CD14-positive monocyte (primary cell): ENCODE results near the gene PLA2G2A. TPM values are rescaled to one million over a fixed set of nuclear protein-coding genes. Genes with fewer than 3 reads are reported as not detected.

ENCODE experiments used
- DNase-seq, 3 donors: peaks; one replicate each; pipeline ENCODE4 v3.0.0-alpha.2; 2011 to 2022
- H2AFZ ChIP-seq: 2 replicates; pipeline ENCODE4 v1.6.0; 2012; ENCODE audit warnings: mild to moderate bottlenecking, low read depth, low read length, inconsistent platforms; ENCODE audit not compliant: insufficient read depth, poor library complexity, severe bottlenecking
- H3K27ac ChIP-seq, 2 donors: 1 replicate in 1 of 2; 2 replicates in 1 of 2; pipeline ENCODE4 v1.5.1; 2012 to 2013; ENCODE audit warnings: low read length in 2 of 2, control low read depth in 1 of 2, inconsistent platforms in 1 of 2, low read depth in 1 of 2, mild to moderate bottlenecking in 1 of 2
- H3K27me3 ChIP-seq, 2 donors: one replicate each; pipeline versions ENCODE4 v1.6.0 to v1.6.1; 2011 to 2013; ENCODE audit warnings: low read length in 2 of 2; ENCODE audit not compliant: control insufficient read depth in 2 of 2, insufficient read depth in 2 of 2
- H3K36me3 ChIP-seq, 2 donors: replicated peaks in 1 of 2; 1 replicate in 1 of 2; 2 replicates in 1 of 2; pipeline versions ENCODE4 v1.5.1 to v1.6.1; 2012 to 2013; ENCODE audit warnings: low read length in 2 of 2, control low read depth in 1 of 2, inconsistent platforms in 1 of 2, mild to moderate bottlenecking in 1 of 2; ENCODE audit not compliant: insufficient read depth in 2 of 2, control insufficient read depth in 1 of 2
- H3K4me1 ChIP-seq, 2 donors: 1 replicate in 1 of 2; 2 replicates in 1 of 2; pipeline versions ENCODE4 v1.5.1 to v1.6.1; 2012 to 2013; ENCODE audit warnings: low read length in 2 of 2, control low read depth in 1 of 2, inconsistent platforms in 1 of 2, mild to moderate bottlenecking in 1 of 2, moderate library complexity in 1 of 2; ENCODE audit not compliant: insufficient read depth in 2 of 2, control insufficient read depth in 1 of 2
- H3K4me2 ChIP-seq: replicated peaks from 2 replicates; pipeline ENCODE3; 2012; ENCODE audit warnings: low read length, moderate library complexity, mild to moderate bottlenecking; ENCODE audit not compliant: poor library complexity, severe bottlenecking; ENCODE audit errors: extremely low read depth
- H3K4me3 ChIP-seq, 3 experiments: fragments of 200-600 bp in 1 of 3; sonication (generic) in 1 of 3; replicated peaks in 1 of 3; 1 replicate in 2 of 3; 2 replicates in 1 of 3; pipeline ENCODE4 v1.5.1; 2011 to 2013; ENCODE audit warnings: low read length in 3 of 3, mild to moderate bottlenecking in 3 of 3, control low read depth in 2 of 3, low read depth in 2 of 3, inconsistent platforms in 1 of 3, moderate library complexity in 1 of 3
- H3K79me2 ChIP-seq: 2 replicates; pipeline ENCODE4 v1.6.0; 2012; ENCODE audit warnings: mild to moderate bottlenecking, control low read depth, inconsistent platforms, low read length, moderate library complexity; ENCODE audit not compliant: insufficient read depth
- H3K9ac ChIP-seq: 2 replicates; pipeline ENCODE4 v1.6.0; 2017; ENCODE audit warnings: low read length, mild to moderate bottlenecking; ENCODE audit not compliant: insufficient read depth, poor library complexity, severe bottlenecking
- H3K9me3 ChIP-seq, 2 donors: replicated peaks in 1 of 2; 1 replicate in 1 of 2; 2 replicates in 1 of 2; pipeline versions ENCODE4 v1.5.1 to v1.6.1; 2012 to 2013; ENCODE audit warnings: low read length in 2 of 2, control low read depth in 1 of 2; ENCODE audit not compliant: control insufficient read depth in 1 of 2, insufficient read depth in 1 of 2
- H4K20me1 ChIP-seq: 2 replicates; pipeline ENCODE4 v1.6.0; 2012; ENCODE audit warnings: mild to moderate bottlenecking, low read length, control low read depth, moderate library complexity; ENCODE audit not compliant: insufficient read depth
- H3K27ac Mint-ChIP-seq, 7 donors: one replicate each; pipeline ENCODE4 v1.8.0; 2020; ENCODE audit warnings: mild to moderate bottlenecking in 7 of 7, mixed read lengths in 7 of 7, moderate library complexity in 6 of 7, inconsistent platforms in 2 of 7
- H3K27me3 Mint-ChIP-seq, 3 donors: one replicate each; pipeline ENCODE4 v1.8.0; 2021 to 2022; ENCODE audit warnings: low read depth in 3 of 3, mild to moderate bottlenecking in 3 of 3, mixed read lengths in 3 of 3, moderate library complexity in 3 of 3, inconsistent platforms in 1 of 3
- H3K36me3 Mint-ChIP-seq, 2 donors: one replicate each; pipeline ENCODE4 v1.8.0; 2020; ENCODE audit warnings: mixed read lengths in 2 of 2, inconsistent platforms in 1 of 2, mild to moderate bottlenecking in 1 of 2
- H3K4me1 Mint-ChIP-seq: one replicate; pipeline ENCODE4 v1.8.0; 2020; ENCODE audit warnings: mild to moderate bottlenecking, mixed read lengths
- H3K4me3 Mint-ChIP-seq, 2 donors: one replicate each; pipeline ENCODE4 v1.8.0; 2020; ENCODE audit warnings: mild to moderate bottlenecking in 2 of 2, mixed read lengths in 2 of 2, moderate library complexity in 1 of 2
- H3K9me3 Mint-ChIP-seq, 7 donors: one replicate each; pipeline ENCODE4 v1.8.0; 2020 to 2022; ENCODE audit warnings: mixed read lengths in 7 of 7, mild to moderate bottlenecking in 6 of 7, moderate library complexity in 6 of 7, inconsistent platforms in 2 of 7
- WGBS: methylation state at CpG from one replicate; pipeline ENCODE4 v1.1.5; 2013; ENCODE audit warnings: missing lambda C conversion rate; ENCODE audit not compliant: insufficient coverage; 5-methylcytosine and 5-hydroxymethylcytosine counted together
- intact Hi-C, 2 donors: fragments of 100-400 bp; cut with micrococcal nuclease; formaldehyde crosslinking; loops; one replicate each; pipeline versions ENCODE4 v1.15.0 to v1.15.1; 2023
- polyA plus RNA-seq, 3 donors: library from polyadenylated mRNA; depleted of rRNA in 1 of 3; unstranded in 2 of 3; stranded (reverse) in 1 of 3; fragments of 300-500 nt in 2 of 3; fragments of >200 nt in 1 of 3; fragmentation: Illumina TruSeq in 2 of 3; gene quantifications; 1 replicate in 2 of 3; 2 replicates in 1 of 3; pipeline ENCODE4 v1.2.3, GENCODE V29; 2012 to 2021
- TF ChIP-seq, protein P1 (sequence below): fragments of 200-600 bp; IDR thresholded peaks from one replicate; pipeline ENCODE4 v1.8.0; 2022; ENCODE audit warnings: antibody characterized with exemption, mild to moderate bottlenecking

The PLA2G2A gene
- polyA plus RNA-seq, 3 donors, result not detected

DNA sequence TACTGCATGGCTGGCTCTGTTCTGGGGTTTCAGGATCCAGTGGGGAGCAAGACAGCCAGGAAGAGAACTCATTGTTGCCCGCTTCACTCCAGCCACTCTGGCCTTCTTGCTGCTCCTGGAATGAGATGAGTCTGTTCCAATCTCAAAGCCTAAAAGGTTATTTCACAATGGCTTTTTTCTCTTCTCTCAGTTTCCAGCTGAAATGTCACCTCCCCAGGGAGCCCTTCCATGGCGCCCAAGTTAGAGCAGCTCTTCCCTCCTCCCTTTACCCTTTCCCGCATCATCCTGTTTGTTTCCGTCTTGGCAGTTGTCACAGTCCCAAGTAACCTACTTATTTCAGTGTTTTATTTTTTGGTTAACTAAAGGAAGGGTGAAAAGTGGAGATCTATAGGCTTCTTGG, 15.8 kb downstream of the PLA2G2A start:
- Histone ChIP-seq H3K9ac (no peak overlapping the region), H3K27ac (no peak overlapping the region), H3K4me3 (no peak overlapping the region), H3K4me1 (no peaks in the 10 kb centered on the region), H3K9me3 (no peaks in the 10 kb centered on the region), H2AFZ (no peak overlapping the region), H4K20me1 (no peaks in the 10 kb centered on the region), H3K36me3 (no peaks in the 10 kb centered on the region), H3K27me3 (no peaks in the 10 kb centered on the region), H3K79me2 (no peaks in the 10 kb centered on the region), H3K4me2 (no peak overlapping the region)
- intact Hi-C loops, result no loop called here
- WGBS, result 92% methylated on average over 2 of the region's 4 CpGs
- peaks cover 0 to 7% (median 2%) of the 10 kb centered on the region in 7 donors for H3K9me3 Mint-ChIP-seq
- H3K4me3 Mint-ChIP-seq, result no peak overlapping the region
- TF ChIP-seq, protein P1, sequence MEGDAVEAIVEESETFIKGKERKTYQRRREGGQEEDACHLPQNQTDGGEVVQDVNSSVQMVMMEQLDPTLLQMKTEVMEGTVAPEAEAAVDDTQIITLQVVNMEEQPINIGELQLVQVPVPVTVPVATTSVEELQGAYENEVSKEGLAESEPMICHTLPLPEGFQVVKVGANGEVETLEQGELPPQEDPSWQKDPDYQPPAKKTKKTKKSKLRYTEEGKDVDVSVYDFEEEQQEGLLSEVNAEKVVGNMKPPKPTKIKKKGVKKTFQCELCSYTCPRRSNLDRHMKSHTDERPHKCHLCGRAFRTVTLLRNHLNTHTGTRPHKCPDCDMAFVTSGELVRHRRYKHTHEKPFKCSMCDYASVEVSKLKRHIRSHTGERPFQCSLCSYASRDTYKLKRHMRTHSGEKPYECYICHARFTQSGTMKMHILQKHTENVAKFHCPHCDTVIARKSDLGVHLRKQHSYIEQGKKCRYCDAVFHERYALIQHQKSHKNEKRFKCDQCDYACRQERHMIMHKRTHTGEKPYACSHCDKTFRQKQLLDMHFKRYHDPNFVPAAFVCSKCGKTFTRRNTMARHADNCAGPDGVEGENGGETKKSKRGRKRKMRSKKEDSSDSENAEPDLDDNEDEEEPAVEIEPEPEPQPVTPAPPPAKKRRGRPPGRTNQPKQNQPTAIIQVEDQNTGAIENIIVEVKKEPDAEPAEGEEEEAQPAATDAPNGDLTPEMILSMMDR, result no peak
- no peak overlapping the region for H3K27ac Mint-ChIP-seq
- H3K27me3 Mint-ChIP-seq, result peaks cover 6 to 10% (median 9%) of the 10 kb centered on the region in 3 donors
- DNase-seq, result no peak
- H3K4me1 Mint-ChIP-seq, result no peaks in the 10 kb centered on the region
- no peaks in the 10 kb centered on the region for H3K36me3 Mint-ChIP-seq

DNA sequence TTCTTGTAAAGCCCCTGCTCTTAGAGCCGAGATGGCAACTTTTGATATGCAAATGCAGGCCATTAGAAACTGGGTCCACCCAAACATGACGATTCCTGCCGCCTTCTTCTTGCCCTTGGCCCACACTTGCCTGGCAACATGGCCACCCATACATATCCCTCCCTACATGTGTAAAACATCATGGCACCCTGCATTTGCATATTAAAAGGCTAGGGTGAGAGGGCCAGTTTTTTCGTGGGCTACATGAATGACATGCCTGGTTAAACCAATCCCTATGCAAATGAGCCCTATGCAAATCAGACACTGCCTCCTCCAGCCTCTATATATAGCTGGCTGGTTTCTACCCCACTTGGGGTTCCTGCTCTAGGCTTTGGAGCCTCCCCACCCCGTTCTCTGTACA, 18.8 kb downstream of the PLA2G2A start:
- Histone ChIP-seq H4K20me1 (no peaks in the 10 kb centered on the region), H3K79me2 (no peaks in the 10 kb centered on the region), H3K4me3 (no peak overlapping the region), H3K9ac (no peak overlapping the region), H3K36me3 (no peaks in the 10 kb centered on the region), H3K27me3 (no peaks in the 10 kb centered on the region), H3K27ac (no peak overlapping the region), H3K4me1 (no peaks in the 10 kb centered on the region), H2AFZ (no peak overlapping the region), H3K4me2 (no peak overlapping the region), H3K9me3 (no peaks in the 10 kb centered on the region)
- Mint-ChIP-seq H3K27ac (no peak overlapping the region), H3K36me3 (no peaks in the 10 kb centered on the region), H3K4me1 (peaks cover 2% of the 10 kb centered on the region), H3K9me3 (peaks cover 0 to 7% (median 2%) of the 10 kb centered on the region in 7 donors), H3K27me3 (peaks cover 9 to 18% (median 14%) of the 10 kb centered on the region in 3 donors), H3K4me3 (no peak overlapping the region)
- WGBS, result 40% methylated on average over 1 of the region's 5 CpGs
- intact Hi-C loops, result no loop called here
- no peak for DNase-seq
- TF ChIP-seq, protein P1, result no peak
